Measurements from ENCODE around the gene CCDC68.
"Not testable (repeated sequence)": the region's sequence is repeated elsewhere in the genome, so short reads cannot be mapped to it uniquely, and the experiment has no call there.

The CCDC68 gene, protein sequence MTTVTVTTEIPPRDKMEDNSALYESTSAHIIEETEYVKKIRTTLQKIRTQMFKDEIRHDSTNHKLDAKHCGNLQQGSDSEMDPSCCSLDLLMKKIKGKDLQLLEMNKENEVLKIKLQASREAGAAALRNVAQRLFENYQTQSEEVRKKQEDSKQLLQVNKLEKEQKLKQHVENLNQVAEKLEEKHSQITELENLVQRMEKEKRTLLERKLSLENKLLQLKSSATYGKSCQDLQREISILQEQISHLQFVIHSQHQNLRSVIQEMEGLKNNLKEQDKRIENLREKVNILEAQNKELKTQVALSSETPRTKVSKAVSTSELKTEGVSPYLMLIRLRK

GRCh38 chr18:54958704-54959625, at the start of gene CCDC68:
CCDC68 (minus strand) TSS chr18:54959461; CDS start chr18:54942791, 16,670 bp downstream.
- no peak for DNase-seq

DNA sequence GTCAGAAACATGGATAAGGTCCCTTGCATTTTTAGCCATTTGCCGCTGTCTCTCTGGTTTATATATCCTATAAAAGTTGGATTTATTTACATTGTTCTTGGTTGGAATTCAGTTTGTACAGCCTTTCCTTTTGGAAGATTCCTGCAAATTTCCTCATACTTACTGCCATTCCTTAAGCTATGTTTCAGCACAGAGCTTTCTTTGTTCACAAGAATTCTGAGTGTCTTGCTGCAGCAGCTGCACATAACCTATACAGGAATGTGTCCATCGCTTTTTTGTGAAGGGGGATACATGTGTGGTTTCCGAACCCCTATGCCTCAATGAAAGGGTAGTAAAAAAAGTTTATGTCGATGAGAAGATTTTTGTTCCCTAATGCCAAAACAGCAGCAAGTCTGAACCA, 48.3 kb upstream of the CCDC68 start:
- no peak for DNase-seq

- no peak for DNase-seq
Measured at GRCh38 chr18:55003695-55004094, 44.4 kb upstream of the CCDC68 start.

GRCh38 chr18:55002261-55002660, 43.0 kb upstream of the CCDC68 start:
- DNase-seq: no peak

DNA sequence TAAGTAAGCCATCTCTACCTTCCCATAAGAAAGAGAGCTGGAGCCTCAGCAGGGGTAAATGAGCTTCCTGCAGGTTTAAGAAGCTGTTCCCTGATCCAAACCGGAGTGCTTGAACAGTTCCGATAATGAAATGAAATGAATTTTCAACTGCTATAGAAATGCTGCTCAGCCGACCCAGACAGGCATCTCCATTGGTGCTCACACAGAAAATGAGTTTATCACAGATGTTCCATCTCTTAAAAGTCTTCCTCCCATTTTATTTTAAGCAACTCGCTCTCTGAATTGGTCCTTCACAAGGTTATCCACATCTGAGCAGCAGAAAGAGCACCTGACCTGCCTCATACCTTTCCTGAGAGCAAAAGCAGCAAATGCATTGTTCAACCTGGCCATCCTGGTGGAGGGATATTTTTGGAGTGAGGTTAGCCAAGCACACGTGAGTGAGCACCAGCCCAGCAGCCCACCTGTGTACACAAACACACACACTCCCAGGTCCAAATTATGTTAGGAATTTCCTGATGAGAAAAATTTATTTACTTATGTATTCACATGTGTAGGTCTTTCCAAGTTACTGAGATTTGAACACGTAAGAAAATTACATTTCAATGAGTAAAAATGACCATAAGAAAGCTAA, 42.2 kb upstream of the CCDC68 start:
- DNase-seq: no peak

DNA sequence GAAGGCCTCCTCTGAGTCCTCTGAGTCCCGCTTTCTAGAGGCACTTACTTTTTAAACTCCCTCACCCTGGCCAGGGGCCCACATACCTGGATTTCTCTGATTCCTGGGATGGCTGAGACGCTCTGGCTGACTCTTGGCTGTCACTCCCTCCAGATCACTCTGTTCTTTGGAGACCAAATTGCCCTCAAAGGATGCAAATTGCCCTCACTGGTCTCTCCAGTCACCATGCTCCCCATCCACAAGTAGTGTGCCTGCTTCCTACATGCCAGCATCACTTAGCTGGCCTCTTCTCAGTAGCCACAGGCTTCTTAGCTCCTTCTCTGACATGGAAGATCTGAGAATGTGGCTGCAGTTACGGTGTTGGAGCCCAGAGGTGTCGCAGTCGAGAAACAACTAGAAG, 41.3 kb upstream of the CCDC68 start:
- DNase-seq: no peak

DNA sequence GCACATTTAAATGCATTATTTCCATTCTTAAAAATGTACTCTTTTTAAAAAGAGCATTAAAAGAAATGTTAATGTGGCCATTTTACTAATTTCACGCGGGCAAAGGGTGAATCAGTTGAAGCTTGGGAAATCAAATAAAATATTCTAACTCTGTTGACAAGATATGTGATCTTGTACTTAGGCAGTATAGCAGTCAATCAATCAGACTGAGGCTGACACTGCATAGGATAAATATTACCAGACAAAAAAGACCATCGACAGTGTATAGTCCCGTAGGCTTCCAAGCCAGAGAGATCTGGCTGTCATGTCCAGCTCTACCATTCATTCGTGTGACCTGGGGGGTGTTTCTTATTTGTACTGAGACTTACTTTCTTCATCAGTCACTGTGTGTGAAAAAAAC, 39.8 kb upstream of the CCDC68 start:
- DNase-seq: no peak

DNA sequence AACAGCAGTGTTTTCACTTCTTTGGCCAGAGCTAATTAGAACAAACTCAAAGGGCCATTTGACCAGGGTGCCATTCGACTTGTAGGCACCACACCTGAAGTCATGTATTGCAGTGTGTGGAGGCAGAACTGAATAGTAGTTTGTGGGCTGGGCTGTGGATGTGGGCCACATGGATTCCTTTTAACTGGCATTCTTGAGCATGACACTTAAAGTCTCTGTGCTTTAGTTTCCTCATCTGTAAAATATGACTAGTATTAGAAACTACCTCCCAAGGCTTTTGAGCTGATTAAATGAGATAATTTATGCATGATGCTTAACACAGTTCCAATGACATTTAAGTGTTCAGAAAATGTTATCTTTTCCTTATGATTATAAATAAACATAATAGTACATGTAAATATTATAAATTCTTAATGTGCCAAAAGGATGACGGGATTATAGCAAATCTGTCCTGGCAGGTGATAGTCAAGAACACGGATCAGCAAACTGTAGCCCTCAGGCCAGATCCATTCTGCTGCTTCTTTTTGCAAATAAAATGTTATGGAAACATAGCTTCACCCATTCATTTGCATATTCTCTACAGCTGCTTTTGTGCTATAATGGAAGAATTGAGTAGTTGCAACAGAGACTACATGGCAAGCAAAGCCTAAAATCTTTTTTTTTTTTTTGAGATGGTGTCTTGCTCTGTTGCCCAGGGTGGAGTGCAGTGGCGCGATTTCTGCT, 36.3 kb upstream of the CCDC68 start:
- DNase-seq: no peak

DNA sequence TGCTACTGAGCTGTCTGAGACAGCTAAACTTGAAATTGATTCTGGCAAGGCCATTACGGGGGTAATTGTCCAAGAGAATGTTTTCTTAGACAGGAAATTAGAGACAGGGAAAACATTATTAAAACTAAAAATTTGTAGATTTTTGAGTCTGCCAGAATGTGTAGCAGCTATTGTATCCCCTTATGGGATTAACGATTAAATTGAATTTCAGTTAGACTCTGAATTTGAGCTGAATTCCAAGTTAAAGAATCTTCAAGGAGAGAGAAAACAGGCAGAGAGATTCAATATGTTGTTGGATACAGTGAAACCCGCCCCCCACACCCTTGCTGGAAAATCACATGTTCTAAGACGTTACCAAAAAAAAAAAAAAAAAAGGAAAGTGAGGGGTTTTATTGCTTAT, 32.7 kb upstream of the CCDC68 start:
- DNase-seq: no peak

DNA sequence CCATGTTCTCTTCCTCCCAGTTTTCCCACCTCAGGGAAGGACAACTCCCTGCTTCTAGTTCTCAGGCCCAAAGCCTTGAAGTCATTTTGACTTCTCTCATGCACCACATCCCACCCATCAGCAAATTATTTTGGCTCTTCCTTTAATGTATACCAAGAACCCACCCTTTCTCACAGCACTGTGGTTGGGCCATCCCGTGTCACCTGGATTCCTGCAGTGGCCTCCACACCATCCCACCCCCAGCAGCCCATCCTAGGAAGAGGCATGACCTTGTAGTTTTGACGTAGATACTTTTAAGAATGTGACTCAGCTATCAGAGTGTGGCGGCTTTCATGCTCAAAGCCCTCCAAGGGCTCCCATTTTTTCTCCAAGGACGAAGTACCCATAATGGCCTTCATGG, 25.6 kb upstream of the CCDC68 start:
- no peak for DNase-seq

DNA sequence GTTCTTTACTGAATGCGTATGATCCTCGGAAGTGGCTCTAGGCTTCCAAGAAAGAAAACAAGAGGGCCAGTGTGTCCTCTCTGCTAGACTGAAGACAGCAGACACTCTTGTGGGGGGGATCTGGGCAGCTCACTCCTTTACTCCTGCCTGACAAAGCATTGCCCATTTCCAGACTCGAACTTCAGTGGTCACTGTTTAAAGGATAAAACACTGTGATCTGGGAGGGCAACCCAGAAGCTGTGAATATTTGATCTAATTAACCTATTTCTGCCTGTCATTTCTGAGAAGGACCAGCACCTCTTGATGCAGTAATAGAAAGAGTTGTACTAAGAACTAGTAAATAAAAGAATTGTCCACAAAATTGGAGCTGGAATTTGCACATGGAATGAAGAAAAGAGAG, 24.5 kb upstream of the CCDC68 start:
- no peak for DNase-seq

DNA sequence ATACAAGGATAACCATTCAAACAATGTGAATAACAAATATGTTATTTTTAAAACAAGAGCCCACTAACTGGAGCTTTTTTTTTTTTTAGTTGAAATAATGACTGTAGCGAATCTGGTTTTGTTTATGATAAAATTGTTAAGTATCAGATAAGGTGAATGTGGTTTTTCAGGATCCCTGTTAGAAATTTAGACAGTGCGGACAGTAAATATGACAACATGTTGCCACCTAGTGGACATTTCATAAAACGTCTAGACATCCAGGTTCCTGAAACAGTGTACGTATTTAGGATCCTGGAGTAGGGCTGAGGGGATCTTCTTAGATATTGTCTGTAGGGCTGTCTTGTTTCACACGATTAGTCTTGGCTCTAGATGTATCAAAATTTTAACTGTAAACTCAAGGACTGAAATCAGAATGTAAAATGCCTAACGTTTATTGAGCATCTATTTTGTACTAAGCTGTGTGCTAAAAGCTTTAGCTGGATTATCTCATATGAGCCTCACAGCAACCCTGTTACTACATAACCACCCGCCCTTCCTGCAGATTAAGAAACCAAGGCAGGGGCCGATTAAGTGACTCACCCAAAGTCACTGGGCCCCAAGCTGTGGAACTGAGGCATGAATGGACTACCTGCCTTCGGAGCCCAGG, 23.9 kb upstream of the CCDC68 start:
- DNase-seq: peak; percentile 60

DNA sequence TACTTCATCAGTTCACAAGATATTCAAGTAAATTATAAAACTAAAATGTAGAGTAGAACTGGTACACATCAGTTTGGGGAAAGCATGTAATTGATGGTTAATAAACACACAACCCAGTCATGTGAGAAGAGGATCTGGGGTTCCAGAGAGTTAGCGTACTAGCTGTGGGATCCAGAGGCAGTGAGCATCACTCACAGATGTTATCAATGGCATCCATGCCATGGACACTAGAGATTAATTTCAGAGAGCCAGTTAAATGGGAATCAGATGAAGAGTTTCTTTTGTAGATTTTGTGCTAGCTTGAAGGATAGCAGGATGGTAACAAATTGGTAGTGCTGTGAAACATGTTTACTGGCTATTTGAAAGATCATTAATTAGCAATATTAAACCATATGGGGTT, 21.8 kb upstream of the CCDC68 start:
- no peak for DNase-seq

DNA sequence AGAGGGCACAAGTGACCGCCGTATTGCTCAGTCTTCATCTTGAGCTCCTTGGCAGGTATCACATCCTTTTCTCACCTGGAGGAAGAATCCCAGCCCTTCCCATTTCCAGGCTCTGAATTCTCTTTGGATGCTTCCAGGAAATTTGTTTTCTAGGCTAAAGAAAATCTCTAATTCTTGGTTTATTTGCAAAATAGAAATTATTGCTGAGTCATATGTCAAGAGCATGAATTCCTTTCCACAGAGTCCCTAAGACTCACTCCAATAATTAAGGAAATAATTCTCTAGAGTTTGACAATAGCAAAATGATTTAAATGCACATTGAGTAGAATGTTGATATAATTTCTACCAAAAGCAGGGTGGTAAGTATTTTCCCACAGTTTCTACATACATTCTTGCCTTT, 16.3 kb upstream of the CCDC68 start:
- no peak for DNase-seq

- no peak for DNase-seq
Measured at GRCh38 chr18:54973046-54973445, 13.8 kb upstream of the CCDC68 start.

- DNase-seq: no peak
Measured at GRCh38 chr18:54968807-54969206, 9.5 kb upstream of the CCDC68 start.

GRCh38 chr18:54968237-54968636, 9.0 kb upstream of the CCDC68 start:
- not testable (repeated sequence) for DNase-seq

DNA sequence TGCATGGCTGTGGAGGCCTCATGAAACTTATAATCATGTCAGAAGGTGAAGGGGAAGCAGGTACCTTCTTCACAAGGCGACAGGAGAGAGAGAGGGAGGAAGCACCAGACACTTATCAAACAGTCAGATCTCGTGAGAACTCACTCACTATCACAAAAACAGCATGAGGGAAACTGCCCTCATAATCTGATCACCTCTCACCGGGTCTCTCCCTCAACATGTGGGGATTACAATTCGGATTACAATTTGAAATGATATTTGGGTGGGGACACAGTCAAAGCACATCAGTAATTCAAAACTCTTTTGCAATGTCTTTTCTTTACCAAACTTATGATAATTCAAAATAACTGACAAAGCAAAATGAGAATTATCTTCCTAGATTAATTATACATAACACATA, 8.5 kb upstream of the CCDC68 start:
- DNase-seq: no peak

DNA sequence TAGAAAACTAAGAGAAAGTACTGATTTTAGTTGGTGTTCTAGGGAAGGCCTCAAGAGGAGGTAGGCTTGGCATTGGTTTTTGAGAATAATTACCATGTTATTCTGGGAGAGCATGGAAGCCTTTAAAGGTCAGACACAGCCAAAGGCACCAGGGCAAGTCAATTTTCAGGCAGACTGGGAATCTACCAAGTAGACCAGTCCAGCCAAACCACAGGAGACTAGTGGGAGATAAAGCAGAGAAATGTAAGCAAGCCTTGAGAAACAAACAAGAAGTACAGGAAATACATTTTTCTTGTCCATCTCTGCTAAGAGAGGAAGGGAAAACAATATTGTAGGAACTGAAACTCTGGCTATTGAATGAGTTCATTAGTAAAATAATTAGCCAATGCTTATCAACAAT, 5.5 kb upstream of the CCDC68 start:
- no peak for DNase-seq

DNA sequence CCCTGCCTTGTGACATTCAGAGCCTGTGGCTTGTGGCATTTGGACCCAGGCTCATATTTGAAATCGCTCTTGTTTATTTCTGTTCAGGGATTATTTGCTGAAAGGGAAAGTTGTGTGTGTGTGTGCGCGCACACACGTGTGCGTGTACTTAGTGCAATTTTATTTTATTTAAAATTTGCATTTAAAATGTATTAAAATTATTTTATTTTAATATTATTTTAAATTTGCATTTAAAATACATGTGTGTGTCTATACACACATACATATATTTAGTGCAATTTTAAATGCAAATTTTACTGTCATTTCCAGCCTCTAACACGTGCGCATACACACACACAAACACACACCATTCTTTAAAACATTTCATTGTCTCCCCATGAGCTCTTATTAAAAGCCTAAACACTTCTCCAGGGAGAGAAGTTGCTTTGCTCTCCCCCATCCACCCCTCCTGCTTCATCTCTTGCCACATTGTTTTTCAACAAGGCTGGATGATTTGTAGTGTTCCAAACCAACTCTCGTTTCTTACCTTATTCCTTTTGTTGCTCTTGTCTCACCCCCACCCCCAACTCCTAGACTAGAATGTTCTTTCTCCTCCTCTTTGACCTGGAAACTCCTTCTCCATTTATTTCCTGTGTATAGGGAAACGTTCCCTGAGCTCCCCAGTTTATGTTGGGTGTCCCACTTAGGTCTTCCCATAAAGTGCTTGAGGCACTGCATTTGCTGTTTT, 3.8 kb upstream of the CCDC68 start:
- DNase-seq: no peak

GRCh38 chr18:54961868-54962267, 2.6 kb upstream of the CCDC68 start:
- no peak for DNase-seq

DNA sequence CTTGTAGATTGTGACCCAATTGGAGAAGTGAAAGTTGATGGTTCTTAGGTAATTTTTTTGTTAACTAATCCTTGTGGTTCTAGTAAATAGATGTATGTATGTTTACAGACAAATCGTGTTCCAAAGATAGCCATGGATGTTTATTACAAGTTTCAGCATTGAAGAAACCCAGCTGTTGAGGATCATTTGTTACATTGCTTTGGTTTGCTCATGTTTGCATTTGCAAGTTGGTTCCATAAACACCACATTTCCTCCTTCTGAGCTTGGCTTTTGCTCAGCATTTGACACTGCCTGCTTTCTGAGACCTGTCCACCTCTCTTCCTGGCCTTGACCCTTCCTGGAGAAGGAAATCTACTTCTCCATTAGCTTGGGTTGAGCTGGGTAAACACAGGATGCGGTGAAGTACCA, 1.8 kb upstream of the CCDC68 start:
- DNase-seq: no peak
